ENCODE measurements around the gene SYT2.
"Not testable (repeated sequence)": the region's sequence is repeated elsewhere in the genome, so short reads cannot be mapped to it uniquely, and the experiment has no call there.

The SYT2 gene

GRCh38 chr1:202619505-202619904 is 90.7 kb downstream of the SYT2 start:
- no peak for DNase-seq

- DNase-seq, result not testable (repeated sequence)
Measured at GRCh38 chr1:202619012-202619411, 91.2 kb downstream of the SYT2 start.

DNA sequence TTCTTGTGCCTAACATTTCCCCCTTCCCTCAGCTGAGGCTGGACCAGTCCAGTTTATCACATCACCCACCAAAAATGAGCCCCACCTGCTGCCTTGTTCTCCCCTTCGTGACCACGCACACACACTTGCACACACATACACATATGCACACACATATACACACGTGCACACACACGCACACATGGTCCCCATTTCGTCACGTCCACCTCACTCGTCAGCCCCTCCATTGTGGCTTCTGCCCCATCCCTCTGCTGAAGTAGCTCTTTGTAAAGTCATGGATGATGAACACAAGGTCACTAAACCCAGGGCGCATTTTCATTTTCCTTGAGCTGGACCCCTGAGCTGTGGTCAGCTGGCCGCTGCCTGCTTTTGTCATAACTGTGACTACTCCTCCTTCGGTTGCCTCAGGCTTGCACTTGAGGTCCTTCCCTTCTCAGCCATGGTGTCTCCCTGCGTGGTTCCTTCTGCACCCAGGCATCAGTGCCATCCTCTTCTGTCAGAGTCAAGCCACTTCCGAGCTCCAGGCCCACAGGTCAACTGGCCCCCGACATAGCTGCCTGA is 93.8 kb downstream of the SYT2 start:
- no peak for DNase-seq

GRCh38 chr1:202615501-202616354 is 94.5 kb downstream of the SYT2 start:
- peak; percentile 73 for DNase-seq

GRCh38 chr1:202615208-202615500 is 95.1 kb downstream of the SYT2 start:
- DNase-seq, result not testable (repeated sequence)

DNA sequence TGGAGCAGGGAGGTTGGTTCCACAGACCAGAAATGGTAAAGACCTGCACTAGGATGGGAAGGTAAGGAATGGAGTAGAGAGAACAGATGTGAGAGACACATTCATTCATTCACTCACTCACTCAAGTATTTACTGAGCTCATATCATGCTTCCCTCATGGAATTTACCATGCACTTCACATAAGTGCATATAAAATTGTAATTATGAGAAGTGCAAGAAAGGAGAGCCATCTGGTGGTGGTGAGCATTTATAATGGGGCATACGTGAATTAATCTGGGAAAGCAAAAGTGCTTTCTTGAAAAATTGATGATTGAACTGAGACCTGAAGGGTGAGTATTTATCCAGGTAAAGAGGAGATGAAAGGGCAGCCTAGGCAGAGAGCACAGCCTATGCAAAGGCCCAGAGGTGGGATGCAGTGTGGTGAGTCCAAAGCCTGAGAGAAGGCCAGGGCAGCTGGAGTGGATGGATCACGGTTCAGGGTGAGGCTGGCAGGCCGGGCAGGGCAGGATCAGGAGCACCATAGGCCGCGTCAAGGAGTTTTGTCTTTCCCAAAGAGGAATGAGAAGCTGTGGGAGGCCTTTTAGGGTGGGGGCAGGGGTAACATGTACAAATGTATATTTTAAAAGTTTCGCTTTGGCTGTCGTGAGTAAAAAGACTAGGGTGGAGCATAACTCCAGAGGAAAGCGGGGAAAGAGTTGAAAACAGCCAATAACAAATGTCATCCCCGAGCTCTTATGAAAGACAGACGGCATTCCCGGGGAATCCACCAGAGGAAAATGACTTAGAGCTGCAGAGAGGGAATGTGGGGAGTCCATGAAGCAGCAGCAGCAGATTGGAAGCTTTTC is 95.7 kb downstream of the SYT2 start:
- DNase-seq, result not testable (repeated sequence)

GRCh38 chr1:202613571-202613970 is 96.7 kb downstream of the SYT2 start:
- no peak for DNase-seq

GRCh38 chr1:202612036-202612435 is 98.2 kb downstream of the SYT2 start:
- DNase-seq, result not testable (repeated sequence)

- DNase-seq, result no peak
Measured at GRCh38 chr1:202605515-202605914, 104.7 kb downstream of the SYT2 start.

DNA sequence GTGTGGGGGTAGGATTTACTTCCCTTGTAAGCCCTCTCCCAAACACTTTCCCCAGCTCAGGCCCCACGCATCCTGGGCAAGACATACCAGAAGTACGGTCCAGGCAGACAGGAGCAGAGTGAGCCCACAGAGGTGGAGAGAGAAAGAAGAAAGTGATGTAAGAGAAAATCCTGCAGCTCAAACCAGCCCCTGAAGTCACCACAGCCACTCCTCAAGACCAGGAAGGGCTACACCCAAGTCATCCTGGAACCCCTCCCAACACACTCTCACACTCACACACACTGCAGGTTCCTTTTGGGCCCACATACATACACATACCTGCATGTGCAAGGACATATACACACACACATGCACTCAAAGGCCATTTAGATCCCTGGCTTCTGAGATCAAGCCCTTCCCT is 106.8 kb downstream of the SYT2 start:
- no peak for DNase-seq

GRCh38 chr1:202600432-202601041 is 109.7 kb downstream of the SYT2 start:
- no peak for DNase-seq

GRCh38 chr1:202599669-202600431 is 110.4 kb downstream of the SYT2 start:
- DNase-seq, result peak; percentile 81

DNA sequence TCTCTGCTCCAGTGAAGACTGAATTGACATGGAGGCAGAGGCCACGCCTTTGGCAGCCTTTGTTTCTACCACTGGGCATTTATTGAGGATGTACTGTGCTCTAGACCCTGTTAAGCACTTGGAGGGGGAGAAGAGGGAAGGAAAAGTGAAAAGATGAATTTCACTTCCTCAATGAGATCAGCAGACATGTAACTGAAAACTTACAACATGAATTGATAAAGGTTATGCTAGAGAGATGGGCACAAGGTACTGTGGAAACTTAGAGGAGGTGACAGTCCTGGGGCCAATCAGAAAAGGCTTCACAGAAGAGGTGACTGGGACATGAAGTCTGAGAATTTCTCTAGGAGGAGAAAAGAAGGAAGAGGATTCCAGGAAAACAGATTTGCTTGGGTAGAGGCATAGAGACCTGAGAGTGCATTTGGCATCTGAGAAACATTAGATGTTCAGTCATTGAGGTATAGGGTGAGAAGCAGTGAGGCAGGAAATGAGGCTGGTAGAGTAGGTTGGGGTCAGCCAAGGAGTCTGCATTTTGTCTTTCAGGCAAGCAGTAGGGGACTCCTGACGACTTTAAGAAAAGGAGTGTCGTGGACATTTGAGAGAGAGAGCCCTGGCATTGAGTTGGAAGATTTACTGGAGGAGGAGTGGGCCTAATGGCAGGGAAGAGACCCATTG is 113.0 kb downstream of the SYT2 start:
- no peak for DNase-seq

GRCh38 chr1:202596638-202597037 is 113.6 kb downstream of the SYT2 start:
- no peak for DNase-seq

DNA sequence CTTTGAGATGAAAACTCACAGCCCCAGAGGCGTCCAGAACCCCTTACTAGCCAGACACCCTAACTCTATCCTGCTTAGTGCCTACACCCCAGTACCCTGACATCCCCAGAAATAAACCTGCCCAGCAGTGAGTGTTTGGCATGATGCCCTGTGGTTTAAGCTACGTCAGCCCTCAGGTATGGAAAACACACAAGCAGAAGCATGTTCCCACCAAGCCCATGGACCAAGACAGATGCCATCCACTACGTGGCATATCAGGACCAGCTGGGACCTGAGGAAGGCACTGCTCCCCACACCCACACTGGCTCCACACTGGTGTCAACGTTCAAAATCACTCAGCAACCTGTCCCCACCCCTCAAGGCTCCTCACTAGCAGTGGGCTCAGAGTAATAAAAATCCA is 116.4 kb downstream of the SYT2 start:
- no peak for DNase-seq

DNA sequence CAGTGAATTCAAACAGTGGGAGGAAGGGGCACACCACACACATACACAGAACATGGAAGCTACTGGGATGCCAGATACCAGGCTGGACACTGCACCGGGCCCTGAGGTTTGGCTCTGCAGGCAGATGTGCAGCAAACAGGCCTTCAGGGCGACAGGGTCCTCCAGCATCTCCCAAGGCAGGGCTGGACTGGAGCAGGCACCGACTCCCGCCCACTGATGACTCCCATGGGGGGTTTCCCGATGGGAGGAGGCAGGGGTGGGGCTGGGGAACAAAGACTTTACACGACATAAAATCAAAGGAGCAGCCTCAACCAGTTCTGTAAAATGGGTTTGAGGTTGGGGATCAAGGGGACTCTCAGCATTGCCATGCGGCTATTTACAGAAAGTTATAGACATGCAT is 118.1 kb downstream of the SYT2 start:
- DNase-seq, result no peak

DNA sequence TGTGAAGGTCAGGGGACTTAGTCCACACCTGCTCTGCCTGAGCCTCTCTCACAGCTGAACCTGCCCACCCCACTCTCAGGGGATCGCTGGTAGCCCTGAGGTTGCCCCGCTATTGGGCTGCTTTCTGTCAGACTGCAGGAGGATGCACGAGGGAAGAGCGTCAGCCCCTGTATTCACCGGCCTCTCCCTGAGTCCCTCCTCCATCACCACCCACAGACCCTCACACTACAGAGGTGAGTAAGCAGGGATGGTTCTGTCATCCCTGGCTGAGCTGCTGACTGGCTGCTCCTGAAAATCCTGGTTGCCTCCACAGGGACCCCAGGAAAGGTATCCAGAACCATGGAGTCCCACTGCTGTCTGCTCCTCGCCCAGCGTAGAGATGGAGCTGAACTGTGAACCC is 118.7 kb downstream of the SYT2 start:
- DNase-seq, result no peak

DNA sequence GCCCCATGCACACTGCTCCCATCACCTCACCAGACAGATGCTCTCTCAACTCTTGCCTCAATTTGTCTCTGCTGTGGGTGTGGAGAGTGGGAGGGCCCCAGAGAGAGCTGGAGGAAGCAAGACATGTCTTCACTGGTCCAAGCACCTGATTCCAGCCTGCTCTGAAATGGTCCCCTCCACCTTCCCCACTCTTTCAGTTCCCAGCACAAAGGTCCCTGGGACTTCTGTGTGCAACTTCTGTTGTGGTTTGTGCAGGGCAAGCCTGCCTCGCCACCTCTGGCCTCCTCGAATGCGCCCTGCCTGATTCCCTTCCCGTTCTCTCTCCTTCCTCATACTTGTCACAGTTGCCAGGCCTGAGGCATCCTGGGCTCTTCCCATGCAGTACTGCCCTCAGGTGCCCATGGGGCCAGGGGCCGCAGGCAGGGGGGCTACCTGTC is 119.3 kb downstream of the SYT2 start:
- no peak for DNase-seq

- no peak for DNase-seq
Measured at GRCh38 chr1:202590126-202590525, 120.1 kb downstream of the SYT2 start.

DNA sequence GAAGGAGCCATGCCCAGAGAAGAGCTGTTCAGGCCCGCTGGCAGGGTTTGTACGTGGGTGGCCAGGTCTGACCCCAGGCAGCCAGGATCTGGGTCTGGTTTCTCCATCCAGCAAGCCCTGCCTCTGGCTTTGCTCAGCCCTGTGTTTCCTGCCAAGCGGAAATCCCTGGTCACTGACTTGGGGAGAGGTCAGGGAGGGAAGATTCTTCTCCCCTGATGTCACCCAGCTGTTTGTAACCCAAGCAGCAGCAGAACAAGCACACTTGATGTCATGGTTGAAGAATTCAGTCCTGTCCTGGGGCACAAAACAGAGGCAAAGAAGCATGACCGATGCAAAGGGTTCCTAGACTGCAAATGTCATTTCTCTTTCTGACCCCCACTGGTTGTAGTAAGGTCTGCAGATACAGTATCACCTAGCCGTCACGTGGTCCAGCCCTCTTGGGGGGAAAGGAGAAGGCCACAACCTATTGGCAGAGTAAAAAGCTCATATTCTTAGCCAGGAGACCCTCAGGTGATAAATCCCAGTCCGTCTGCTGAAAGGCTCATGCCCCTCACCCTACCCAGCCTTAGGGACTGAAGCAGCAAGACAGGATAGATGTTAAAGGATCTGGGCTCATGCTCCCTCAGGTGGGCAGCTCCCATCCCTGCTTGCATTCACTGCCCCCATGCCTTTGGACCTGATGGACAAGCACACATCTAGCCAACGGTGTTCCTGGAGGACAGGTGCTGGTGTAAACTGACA is 120.9 kb downstream of the SYT2 start:
- peak; percentile 93 for DNase-seq

- DNase-seq, result no peak
Measured at GRCh38 chr1:202588503-202589189, 121.6 kb downstream of the SYT2 start.
